GDM1 (cell line): ENCODE measurements around the gene S100A14.

Experiments
- DNase-seq: peaks from one replicate; lab custom pipeline; 2025; lab: John Stamatoyannopoulos, UW

The S100A14 gene

GRCh38 chr1:153638261-153638660 is 22.1 kb upstream of the S100A14 start:
- no peak for DNase-seq

- no peak for DNase-seq
Measured at GRCh38 chr1:153636312-153636711, 20.2 kb upstream of the S100A14 start.

GRCh38 chr1:153635872-153636271 is 19.7 kb upstream of the S100A14 start:
- DNase-seq: no peak

GRCh38 chr1:153633754-153634665 is 17.9 kb upstream of the S100A14 start, which contains the start of gene CHTOP:
TSS of gene CHTOP (plus strand) at chr1:153634066. CDS start at chr1:153636589, 2,523 bp downstream.
- peak; percentile 95 for DNase-seq

- no peak for DNase-seq
Measured at GRCh38 chr1:153633161-153633753, 17.1 kb upstream of the S100A14 start.

GRCh38 chr1:153631047-153632022 is 15.2 kb upstream of the S100A14 start:
- no peak for DNase-seq

- DNase-seq: no peak
Measured at GRCh38 chr1:153630384-153630783, 14.3 kb upstream of the S100A14 start.

- no peak for DNase-seq
Measured at GRCh38 chr1:153629971-153630370, 13.8 kb upstream of the S100A14 start.

GRCh38 chr1:153629343-153629665 is 13.2 kb upstream of the S100A14 start:
- no peak for DNase-seq

GRCh38 chr1:153628638-153629342 is 12.7 kb upstream of the S100A14 start:
- no peak for DNase-seq

GRCh38 chr1:153627715-153628626 is 11.8 kb upstream of the S100A14 start, which contains the start of gene S100A1:
TSS of gene S100A1 (plus strand) at chr1:153628434. CDS start at chr1:153630522, 2,088 bp downstream.
- DNase-seq: no peak

- no peak for DNase-seq
Measured at GRCh38 chr1:153626904-153627714, 11.0 kb upstream of the S100A14 start, which contains the start of gene S100A13. TSS of gene S100A13 (minus strand) at chr1:153627505. CDS start at chr1:153626472, 1,033 bp downstream.

GRCh38 chr1:153626477-153626903 is 10.4 kb upstream of the S100A14 start:
- DNase-seq: no peak

- no peak for DNase-seq
Measured at GRCh38 chr1:153624965-153625611, 9.0 kb upstream of the S100A14 start.

GRCh38 chr1:153623101-153623500 is 7.0 kb upstream of the S100A14 start:
- no peak for DNase-seq

- no peak for DNase-seq
Measured at GRCh38 chr1:153619171-153619570, 3.0 kb upstream of the S100A14 start.

GRCh38 chr1:153617663-153618062 is 1.5 kb upstream of the S100A14 start:
- DNase-seq: peak; percentile 59

GRCh38 chr1:153616917-153617311 is 789 bp upstream of the S100A14 start:
- no peak for DNase-seq

GRCh38 chr1:153615406-153615805 is 719 bp downstream of the S100A14 start:
- DNase-seq: no peak
